Smooth muscle cell (in vitro differentiated cells): ENCODE measurements around the gene SUPT20H. TPM values are rescaled to one million over a fixed set of nuclear protein-coding genes. Genes with fewer than 3 reads are reported as not detected.

ENCODE experiments used
- DNase-seq: peaks from one replicate; lab custom pipeline; 2025; ENCODE audit not compliant: unreplicated experiment; lab: John Stamatoyannopoulos, UW
- H2AFZ ChIP-seq: fragments of 200-600 bp; sonication (generic); 2 replicates; pipeline ENCODE4 v1.6.0; 2016; ENCODE audit warnings: antibody characterized with exemption, low read depth, mild to moderate bottlenecking
- H3F3A ChIP-seq: fragments of 200-600 bp; sonication (generic); 2 replicates; pipeline ENCODE4 v1.6.0; 2017; ENCODE audit warnings: antibody characterized with exemption, low read depth
- H3K27ac ChIP-seq: fragments of 200-600 bp; sonication (generic); 2 replicates; pipeline ENCODE4 v1.5.1; 2016; ENCODE audit warnings: low read depth, mild to moderate bottlenecking
- H3K27me3 ChIP-seq: fragments of 200-600 bp; sonication (generic); 2 replicates; pipeline ENCODE4 v1.6.1; 2016; ENCODE audit warnings: low read depth, mild to moderate bottlenecking
- H3K36me3 ChIP-seq: fragments of 200-600 bp; sonication (generic); 2 replicates; pipeline ENCODE4 v1.5.1; 2016; ENCODE audit warnings: low read depth
- H3K4me1 ChIP-seq: fragments of 200-600 bp; sonication (generic); 2 replicates; pipeline ENCODE4 v1.5.1; 2016; ENCODE audit warnings: low read depth
- H3K4me2 ChIP-seq: fragments of 200-600 bp; sonication (generic); 2 replicates; pipeline ENCODE4 v1.6.0; 2016; ENCODE audit warnings: mild to moderate bottlenecking
- H3K4me3 ChIP-seq: fragments of 200-600 bp; sonication (generic); 2 replicates; pipeline ENCODE4 v1.5.1; 2016; ENCODE audit warnings: mild to moderate bottlenecking
- H3K79me2 ChIP-seq: fragments of 200-600 bp; sonication (generic); 2 replicates; pipeline ENCODE4 v1.6.0; 2016; ENCODE audit warnings: low read depth, mild to moderate bottlenecking
- H3K9ac ChIP-seq: fragments of 200-600 bp; sonication (generic); 2 replicates; pipeline ENCODE4 v1.6.0; 2016; ENCODE audit warnings: low read depth
- H3K9me3 ChIP-seq: fragments of 200-600 bp; sonication (generic); replicated peaks from 2 replicates; pipeline ENCODE4 v1.5.1; 2016; ENCODE audit warnings: low read depth
- H4K20me1 ChIP-seq: fragments of 200-600 bp; sonication (generic); 2 replicates; pipeline ENCODE4 v1.6.0; 2016; ENCODE audit warnings: low read depth
- WGBS: methylation state at CpG from one replicate; pipeline ENCODE4 v1.1.7; 2016; ENCODE audit warnings: low lambda C conversion rate; 5-methylcytosine and 5-hydroxymethylcytosine counted together
- polyA plus RNA-seq: library from polyadenylated mRNA; unstranded; fragments of >200 nt; fragmentation: Nextera tagmentation; extraction: Ambion mirVana; gene quantifications from 2 replicates; pipeline ENCODE4 v1.2.1, GENCODE V29; 2016
- total RNA-seq: library from RNA; depleted of rRNA; stranded (reverse); fragments of >200 nt; gene quantifications from 2 replicates; pipeline ENCODE4 v1.2.3, GENCODE V29; 2014
- TF ChIP-seq, protein P1 (sequence below): fragments of 200-600 bp; sonication (generic); IDR thresholded peaks from 2 replicates; pipeline ENCODE4 v1.5.1; 2017; ENCODE audit warnings: borderline replicate concordance, mild to moderate bottlenecking, antibody characterized with exemption; ENCODE audit not compliant: insufficient read depth, poor library complexity, severe bottlenecking

The SUPT20H gene
- total and polyA plus RNA-seq, 2 experiments from 2014 or later, result 46.9 to 116 TPM

DNA sequence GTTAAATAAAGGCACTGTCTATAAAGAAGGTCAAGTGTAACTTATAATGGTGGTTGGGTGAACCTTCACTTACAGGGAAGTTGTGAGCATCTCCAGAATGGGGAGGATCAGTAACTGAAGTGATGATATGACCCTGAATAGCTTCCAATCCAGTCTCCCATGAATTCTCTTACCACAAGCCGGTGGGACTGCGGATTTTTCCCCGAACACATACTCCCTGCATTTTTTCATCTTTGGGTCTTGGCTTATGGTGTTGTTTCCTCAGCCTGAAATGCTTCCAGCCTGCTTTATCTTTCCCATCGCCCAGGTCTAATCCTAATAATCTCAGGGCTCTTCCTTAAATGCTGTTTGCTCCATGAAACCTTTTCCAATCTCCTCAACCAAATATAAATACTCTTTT, 48.0 kb upstream of the SUPT20H start:
- H3K4me2 ChIP-seq, result no peak overlapping the region
- DNase-seq, result no peak
- no peaks in the 10 kb centered on the region for H3F3A ChIP-seq
- H3K79me2 ChIP-seq, result no peaks in the 10 kb centered on the region
- H3K9me3 ChIP-seq, result no peaks in the 10 kb centered on the region
- no peak overlapping the region for H3K4me3 ChIP-seq
- WGBS, result 81% methylated on average over 4 of the region's 4 CpGs
- H4K20me1 ChIP-seq, result no peaks in the 10 kb centered on the region
- H2AFZ ChIP-seq, result no peak overlapping the region
- no peaks in the 10 kb centered on the region for H3K27me3 ChIP-seq
- no peak overlapping the region for H3K27ac ChIP-seq
- no peaks in the 10 kb centered on the region for H3K36me3 ChIP-seq
- no peak overlapping the region for H3K9ac ChIP-seq
- no peaks in the 10 kb centered on the region for H3K4me1 ChIP-seq
- TF ChIP-seq, protein P1, sequence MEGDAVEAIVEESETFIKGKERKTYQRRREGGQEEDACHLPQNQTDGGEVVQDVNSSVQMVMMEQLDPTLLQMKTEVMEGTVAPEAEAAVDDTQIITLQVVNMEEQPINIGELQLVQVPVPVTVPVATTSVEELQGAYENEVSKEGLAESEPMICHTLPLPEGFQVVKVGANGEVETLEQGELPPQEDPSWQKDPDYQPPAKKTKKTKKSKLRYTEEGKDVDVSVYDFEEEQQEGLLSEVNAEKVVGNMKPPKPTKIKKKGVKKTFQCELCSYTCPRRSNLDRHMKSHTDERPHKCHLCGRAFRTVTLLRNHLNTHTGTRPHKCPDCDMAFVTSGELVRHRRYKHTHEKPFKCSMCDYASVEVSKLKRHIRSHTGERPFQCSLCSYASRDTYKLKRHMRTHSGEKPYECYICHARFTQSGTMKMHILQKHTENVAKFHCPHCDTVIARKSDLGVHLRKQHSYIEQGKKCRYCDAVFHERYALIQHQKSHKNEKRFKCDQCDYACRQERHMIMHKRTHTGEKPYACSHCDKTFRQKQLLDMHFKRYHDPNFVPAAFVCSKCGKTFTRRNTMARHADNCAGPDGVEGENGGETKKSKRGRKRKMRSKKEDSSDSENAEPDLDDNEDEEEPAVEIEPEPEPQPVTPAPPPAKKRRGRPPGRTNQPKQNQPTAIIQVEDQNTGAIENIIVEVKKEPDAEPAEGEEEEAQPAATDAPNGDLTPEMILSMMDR, result no peak

DNA sequence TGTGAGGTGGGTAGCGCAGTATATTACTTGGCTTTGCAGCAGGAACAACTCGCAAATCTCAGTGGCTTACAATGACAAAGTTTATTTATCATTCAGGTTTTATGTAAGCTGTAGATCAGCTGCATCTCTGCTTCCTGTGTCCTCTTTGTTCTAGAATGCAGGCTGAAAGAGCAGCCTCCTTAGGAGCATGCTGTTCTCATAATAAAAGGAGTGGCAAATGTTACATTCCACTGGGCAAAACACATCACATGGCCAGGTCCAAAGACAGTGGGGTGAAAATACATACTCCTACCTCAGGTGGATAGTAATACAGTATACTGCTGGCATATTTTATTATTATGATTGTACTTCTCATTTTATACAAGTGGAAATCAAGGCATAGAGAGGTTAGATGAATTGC, 47.2 kb upstream of the SUPT20H start:
- Histone ChIP-seq H3K27ac (no peak overlapping the region), H3K27me3 (no peaks in the 10 kb centered on the region), H3K9me3 (no peaks in the 10 kb centered on the region), H3K4me2 (no peak overlapping the region), H3K79me2 (no peaks in the 10 kb centered on the region), H4K20me1 (no peaks in the 10 kb centered on the region), H3K4me3 (no peak overlapping the region), H2AFZ (peak overlapping the region; percentile 21), H3F3A (no peaks in the 10 kb centered on the region), H3K4me1 (no peaks in the 10 kb centered on the region), H3K36me3 (no peaks in the 10 kb centered on the region), H3K9ac (no peak overlapping the region)
- 92% methylated on average over 2 of the region's 2 CpGs for WGBS
- DNase-seq, result no peak
- TF ChIP-seq, protein P1, result no peak

DNA sequence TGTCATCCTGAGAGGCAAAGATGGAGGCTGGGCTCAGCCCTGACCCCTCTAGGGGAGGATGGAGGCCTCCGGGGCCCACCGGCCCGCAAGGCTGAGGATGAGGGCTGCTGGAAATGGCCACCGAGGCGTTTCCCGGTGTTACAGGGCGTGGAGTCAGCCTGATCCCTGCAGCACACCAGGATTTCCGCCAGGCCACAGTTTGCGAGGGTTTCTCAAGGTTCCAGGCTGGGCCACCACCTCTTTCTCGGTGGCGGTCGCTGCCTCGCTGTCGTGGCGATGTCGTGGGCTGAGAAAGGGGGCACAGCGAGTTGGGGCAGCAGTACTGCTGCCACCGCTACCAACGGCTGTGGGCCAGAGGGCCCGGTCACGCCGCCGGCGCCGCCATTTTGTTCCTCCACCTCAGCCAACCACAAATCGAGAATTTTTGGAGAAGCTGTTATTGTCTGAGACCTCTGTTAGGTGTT, 45.8 kb upstream of the SUPT20H start, which contains the start of gene CSNK1A1L:
Gene CSNK1A1L (minus strand): TSS at position 414 of the 464 bp plus-strand sequence. CDS start 408 bp downstream, at position 6.
- DNase-seq, result no peak
- no peaks in the 10 kb centered on the region for H3F3A ChIP-seq
- no peaks in the 10 kb centered on the region for H3K9me3 ChIP-seq
- H3K4me2 ChIP-seq, result no peak within 1 kb of the TSS
- H3K27ac ChIP-seq, result no peak within 1 kb of the TSS
- WGBS, result 97% methylated on average over 26 of the region's 26 CpGs
- no peaks in the 10 kb centered on the region for H3K4me1 ChIP-seq
- H3K4me3 ChIP-seq, result no peak within 1 kb of the TSS
- no peaks in the 10 kb centered on the region for H3K27me3 ChIP-seq
- H3K36me3 ChIP-seq, result no peaks in the 10 kb centered on the region
- TF ChIP-seq, protein P1, result no peak
- H2AFZ ChIP-seq, result peak within 1 kb of the TSS; percentile 21
- H4K20me1 ChIP-seq, result no peaks in the 10 kb centered on the region
- H3K79me2 ChIP-seq, result no peaks in the 10 kb centered on the region
- H3K9ac ChIP-seq, result no peak within 1 kb of the TSS

DNA sequence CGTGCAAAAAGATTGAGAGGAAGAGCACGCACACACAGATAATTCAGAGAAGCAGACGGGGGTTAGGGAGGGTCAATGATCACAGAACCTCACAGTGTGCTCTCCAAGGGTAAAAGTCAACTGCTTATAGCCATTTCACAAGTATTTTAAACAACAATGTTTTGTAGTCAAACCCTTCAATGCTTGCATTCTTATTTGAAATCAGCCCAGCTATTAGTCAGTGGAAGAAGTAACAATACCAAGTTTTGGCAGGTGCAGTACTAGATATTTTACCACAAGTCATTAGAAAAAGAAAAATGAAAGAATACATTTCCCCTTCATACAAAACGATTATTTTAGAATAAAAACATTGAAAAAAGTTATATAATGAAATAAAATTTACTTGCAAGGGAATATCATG, 43.4 kb upstream of the SUPT20H start:
- no peaks in the 10 kb centered on the region for H4K20me1 ChIP-seq
- WGBS, result 73% methylated on average over 4 of the region's 4 CpGs
- TF ChIP-seq, protein P1, result no peak

More for the DNA sequence above, 43.4 kb upstream of the SUPT20H start:
- no peaks in the 10 kb centered on the region for H3F3A ChIP-seq
- H3K4me1 ChIP-seq, result no peaks in the 10 kb centered on the region
- H3K4me3 ChIP-seq, result no peak overlapping the region
- DNase-seq, result no peak
- H3K9ac ChIP-seq, result no peak overlapping the region
- no peak overlapping the region for H2AFZ ChIP-seq
- H3K27me3 ChIP-seq, result no peaks in the 10 kb centered on the region
- H3K4me2 ChIP-seq, result no peak overlapping the region
- H3K79me2 ChIP-seq, result no peaks in the 10 kb centered on the region
- no peaks in the 10 kb centered on the region for H3K36me3 ChIP-seq
- no peaks in the 10 kb centered on the region for H3K9me3 ChIP-seq
- no peak overlapping the region for H3K27ac ChIP-seq
